T-helper 22 cell (primary cell): ENCODE data around the gene EFEMP1.
"Not testable (repeated sequence)": the region's sequence is repeated elsewhere in the genome, so short reads cannot be mapped to it uniquely, and the experiment has no call there.

Source experiments
- DNase-seq: peaks from one replicate; pipeline ENCODE4 v3.0.0-alpha.2; 2020; ENCODE audit warnings: low read depth

Gene EFEMP1

DNA sequence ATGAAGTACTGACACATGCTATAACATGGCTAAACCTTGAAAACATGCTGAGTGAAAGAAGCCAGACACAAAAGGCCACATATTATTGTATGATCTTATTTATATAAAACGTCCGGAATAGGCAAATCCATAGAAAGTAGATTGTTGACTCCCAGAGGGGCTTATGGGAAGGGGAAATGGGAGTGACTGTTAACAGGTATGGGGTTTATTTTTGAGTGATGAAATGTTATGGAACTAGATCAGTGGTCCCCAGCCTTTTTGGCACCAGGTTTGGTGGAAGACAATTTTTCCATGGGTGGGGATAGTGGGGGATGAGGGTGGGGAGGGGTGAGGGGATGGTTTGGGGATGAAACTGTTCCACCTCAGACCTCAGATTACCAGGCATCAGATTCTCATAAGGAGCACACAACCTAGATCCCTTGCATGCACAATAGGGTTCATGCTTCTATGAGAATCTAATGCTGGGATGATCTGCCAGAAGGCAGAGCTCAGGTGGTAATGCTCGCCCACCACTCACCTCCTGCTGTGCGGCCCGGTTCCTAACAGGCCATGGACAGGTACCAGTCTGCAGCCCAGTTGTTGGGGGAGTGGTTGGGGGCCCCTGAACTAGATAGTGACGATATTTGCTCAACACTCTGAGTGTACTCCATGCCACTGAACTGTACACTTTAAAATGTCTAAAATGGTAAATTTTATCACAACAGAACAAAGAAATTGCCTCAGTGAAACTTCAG is 59.1 kb downstream of the EFEMP1 start:
- no peak for DNase-seq

DNA sequence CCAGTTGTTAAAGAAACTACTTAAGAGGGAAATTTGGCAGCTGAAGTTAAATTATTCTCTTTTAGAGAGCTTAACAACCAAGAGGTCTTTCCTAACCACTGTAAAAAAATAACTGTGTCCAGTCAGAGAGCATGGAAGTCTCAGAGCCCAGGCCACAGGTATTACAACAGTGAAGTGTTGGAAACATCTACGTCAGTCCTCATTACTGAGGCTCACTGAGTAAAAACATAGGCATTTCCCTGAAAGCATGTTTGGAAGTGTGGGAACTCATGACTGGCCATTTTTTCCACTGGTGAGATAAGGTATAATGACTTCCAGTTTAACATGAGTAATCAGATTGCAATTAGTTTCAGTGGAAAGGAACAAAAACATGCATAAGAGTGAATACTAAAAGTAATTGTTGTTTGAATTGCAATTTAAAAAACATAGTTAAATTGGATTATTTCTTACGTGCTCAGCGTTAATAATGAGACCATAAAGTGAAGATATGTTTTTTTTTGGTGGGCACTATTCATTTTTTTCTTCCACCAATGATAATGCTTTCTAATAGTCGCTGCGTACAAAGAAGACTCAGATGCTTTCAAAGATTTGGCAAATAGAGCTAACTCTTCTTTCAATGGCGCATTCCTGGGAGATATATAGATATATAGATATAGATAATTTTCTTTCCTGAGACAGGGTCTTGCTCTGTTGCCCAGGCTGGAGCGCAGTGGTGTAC is 60.8 kb downstream of the EFEMP1 start:
- no peak for DNase-seq

DNA sequence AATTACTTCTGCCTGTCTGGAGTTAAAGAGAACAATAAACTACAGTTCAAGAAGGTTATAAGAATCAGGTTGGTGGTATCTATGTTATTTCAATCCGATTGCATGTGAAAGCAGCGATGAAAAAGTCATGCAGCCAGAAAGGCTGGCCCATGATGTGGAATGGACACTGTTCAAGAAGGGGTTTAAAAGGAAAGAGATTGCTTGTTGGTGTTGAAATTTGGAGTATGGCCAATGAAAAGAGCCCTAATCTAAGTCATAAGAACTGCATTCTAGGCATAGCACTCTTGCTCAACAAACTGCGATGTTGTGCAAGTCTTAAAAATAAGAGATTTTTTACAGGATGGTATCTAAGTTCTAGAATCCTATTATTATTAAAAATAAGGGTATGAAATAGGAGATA is 61.3 kb downstream of the EFEMP1 start:
- DNase-seq = no peak

DNA sequence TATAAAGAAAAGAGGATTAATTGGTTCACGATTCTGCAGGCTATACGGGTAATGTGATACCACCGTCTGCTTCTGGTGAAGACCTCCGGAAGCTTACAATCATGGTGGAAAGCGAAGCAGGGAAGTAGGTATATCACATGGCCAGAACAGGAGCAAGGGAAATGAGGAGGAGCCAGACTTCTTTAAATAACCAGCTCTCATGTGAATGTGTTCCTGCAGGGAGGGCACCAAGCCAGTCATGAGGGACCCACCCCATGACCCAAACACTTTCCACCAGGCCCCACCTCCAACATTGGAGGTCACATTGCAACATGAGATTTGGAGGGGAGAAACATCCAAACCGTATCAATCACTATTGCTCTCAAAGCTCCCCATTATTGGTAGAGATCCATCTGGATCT is 61.8 kb downstream of the EFEMP1 start:
- no peak for DNase-seq

DNA sequence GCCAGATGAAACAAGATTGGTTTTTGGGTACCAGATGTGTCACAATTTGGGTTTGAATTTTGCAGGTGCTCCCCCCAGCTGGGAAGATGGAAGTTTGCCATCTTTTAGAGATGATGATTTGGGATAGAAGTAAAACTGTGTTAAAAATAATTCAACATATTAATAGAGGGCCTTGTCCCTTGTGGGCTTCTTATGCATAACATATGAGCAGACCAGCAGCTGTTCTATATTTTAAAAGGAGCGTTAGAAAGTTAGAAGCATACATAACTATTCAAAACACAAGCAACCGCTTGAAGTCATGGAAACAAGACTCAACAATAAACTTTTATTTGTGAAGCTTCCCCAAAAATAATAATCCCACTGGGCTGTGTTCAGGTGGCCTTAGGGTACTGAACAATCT is 62.8 kb downstream of the EFEMP1 start:
- DNase-seq = no peak

DNA sequence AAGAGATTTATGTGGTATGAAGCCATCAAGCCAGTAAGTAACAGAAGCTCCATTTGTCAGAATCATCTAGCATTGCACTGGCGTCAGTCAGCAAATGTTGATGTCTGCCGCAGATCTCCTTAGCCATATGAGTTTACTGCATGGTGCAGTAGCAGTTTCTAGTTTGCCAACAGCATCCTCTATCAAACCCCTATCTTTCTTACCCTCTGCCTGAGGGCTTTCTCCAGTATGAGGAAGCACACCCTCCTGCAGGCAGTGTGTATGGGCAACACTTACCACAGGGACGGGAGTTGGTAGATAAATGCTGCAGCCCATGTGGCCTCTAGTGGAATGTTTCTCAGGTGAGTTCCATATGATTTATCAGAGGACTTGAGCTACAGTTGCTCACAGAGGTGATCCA is 63.7 kb downstream of the EFEMP1 start:
- DNase-seq = no peak

DNA sequence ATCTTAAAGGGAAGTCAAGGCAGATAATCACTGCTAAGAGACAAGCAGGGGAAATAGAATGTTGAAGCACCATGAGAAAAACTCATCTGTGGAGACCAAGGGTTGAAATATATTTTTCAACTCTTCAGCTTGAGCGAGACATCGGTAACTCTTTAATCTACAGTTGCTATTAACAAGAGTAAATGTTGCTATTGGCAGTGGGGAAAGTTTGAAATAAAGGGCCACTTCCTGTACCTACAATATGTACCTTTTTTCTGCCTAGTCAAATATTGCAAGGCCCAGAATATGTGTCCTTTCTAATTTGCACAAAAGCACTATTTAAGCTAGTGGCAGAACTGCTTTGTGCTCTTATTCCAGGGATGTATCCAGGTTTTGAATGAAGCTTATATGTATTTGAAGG is 65.8 kb downstream of the EFEMP1 start:
- DNase-seq = no peak

DNA sequence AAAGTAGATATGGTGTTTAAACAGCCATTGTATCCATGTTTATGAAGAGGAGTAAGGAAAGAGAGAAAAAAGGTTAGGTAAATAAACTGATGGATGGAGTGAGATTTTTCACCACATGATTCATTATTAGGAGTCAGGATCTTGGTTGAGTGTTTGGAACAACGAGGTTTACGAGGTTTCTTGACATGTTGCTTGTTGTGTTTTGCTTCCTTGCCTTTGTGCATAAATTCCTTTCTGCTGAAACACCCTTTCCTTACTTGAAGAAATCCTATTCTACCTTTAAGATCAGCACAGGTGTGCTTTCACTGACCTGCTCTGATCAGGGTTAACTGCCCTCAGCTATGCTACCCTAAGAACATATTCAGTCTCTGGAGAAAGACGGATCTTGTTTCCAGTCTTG is 66.6 kb downstream of the EFEMP1 start:
- no peak for DNase-seq

DNA sequence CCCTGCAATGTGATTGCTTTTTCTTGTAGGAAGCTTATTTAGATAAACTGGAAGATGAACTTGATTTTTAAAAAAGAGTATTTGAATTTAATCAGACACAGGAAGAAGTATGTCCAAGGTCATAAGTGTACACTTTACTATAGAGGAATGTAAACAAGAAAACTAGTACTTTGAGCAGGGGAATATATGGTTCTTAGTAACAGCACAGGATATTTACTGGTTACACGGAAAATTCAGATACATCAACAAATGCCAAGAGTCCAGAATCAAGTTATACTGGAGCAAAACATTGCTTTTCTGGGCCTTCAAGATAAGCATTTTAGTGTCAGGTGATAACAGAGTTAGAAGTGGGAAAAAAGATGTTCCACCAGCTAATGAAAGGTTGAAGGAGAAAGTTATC is 75.5 kb downstream of the EFEMP1 start:
- DNase-seq = no peak

DNA sequence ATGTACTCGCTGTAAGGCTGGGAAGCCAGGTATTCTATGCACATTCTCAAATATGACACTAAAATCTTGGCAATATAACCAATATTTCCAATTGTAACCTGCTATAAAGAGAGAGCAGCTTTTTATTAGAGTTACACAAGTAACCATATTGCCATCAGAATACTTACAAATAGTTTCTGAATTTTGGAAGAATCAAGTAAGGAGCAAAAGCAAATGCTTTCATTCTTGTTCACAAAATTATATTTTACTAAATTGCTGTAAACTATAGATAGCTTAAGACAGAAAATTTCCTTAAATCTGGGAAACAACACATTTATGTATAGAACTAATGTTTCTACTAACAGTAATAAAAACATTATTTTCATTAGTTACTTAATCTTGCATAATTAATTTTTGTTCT is 77.2 kb downstream of the EFEMP1 start:
- DNase-seq = no peak

DNA sequence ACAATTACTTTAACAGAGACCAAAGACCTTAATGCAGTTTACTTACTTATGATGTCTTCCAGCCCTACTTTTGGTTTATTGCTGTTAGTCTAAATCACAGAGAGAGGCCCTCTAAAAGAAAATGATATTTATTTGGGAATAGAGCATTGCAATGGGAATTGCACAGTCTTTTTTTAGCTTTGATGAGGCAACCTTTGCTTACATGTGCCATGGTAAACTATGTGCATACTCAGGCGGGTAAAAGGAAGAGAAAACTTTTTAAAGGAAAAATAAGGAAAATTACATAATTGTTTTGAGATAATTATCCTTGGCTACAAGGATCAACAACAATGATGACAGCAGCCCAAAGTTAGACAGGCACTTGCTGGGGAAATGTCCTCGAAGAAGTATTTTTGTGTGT is 78.6 kb downstream of the EFEMP1 start:
- no peak for DNase-seq

DNA sequence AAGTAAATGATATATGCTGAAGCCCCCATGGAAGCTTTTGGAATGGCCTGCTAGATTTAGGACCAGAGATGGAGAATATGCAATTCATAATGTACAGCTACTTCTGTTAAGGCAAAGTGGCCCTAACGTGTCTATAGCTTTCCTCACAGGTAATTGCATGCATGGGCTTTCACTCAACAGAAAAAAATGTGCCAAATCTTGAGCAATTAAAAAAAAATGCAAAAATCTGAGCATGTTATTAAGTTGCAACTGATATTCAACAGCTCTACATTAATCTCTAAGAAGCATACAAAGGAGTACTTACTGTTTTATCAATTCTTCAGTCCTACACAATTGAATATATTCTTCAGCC is 79.6 kb downstream of the EFEMP1 start:
- no peak for DNase-seq

DNA sequence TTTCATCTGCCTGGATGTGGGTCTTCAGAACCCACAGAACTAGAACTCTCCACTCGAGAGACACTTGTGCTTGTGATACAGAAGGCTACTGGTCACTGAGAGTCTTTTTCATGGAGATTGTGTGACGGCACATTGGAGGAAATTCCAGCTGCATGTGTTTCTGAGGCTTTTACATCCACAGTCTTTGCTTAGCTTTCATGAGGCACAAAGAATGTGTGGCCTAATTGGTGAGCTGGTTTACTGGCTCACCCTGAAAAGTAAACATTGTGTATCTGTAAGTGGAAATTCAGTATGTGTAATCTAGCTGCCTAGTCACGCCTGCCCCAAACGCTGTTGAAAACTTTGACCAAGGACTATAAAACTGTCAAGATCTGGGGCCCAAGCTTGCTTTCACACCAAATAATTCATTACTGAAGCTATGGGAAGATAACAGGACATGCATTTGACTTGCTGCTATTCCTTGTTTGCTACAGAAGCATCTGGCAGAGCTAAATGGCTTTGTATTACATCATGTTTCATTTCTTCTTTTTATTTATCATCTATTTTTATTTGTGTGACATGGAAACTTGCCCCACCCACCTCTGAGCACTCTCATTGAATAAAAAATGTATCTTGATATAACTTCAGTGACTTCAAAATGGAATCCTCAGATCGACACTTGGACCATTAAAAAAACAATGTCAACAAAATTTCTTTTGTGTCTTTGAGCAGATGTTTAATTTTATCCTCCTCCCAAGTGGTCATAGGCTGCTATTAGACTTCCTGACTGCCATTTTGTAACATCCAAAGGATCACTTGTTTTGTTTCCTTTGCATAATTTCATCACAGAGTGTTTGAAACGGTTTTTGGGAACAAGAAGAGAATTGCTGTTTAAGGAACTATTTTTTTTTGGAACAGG is 80.2 kb downstream of the EFEMP1 start:
- no peak for DNase-seq

DNA sequence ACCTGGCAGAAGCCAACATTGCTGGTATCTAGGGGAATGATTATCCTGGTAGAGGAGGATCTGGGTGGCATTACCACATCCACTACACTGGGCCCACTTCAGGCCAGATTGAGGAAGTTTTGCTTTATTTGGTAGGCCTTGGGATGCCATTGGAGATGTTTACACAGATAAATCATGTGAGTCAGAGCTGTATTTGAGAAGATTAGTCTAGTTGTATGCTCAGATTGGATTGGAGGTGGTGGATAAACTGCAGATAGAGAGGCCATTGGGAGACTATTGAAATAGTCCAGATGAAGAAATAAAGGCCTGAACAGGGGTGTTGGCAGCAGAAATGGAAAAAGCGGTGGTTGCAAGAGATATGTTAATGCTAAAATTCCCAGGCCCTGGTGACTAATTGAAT is 81.5 kb downstream of the EFEMP1 start:
- DNase-seq = no peak

DNA sequence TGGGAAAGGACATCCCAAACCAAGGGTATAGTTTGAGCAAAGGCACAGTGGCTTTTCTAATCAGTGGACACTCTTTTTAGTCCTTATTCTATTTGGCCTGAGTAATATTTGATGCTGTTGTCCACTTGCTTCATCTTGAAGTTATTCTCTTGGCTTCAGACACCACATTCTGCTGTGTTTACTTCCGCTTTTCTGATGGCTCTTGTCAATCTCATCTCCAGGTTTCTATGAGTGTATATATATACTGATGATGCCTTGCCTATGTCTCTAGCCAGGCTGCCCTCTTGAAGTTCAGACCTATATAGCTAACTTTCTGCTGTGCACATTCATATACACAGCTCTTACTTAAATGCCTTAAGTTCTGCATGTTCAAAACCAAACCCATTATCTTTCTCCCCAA is 83.1 kb downstream of the EFEMP1 start:
- DNase-seq = no peak

DNA sequence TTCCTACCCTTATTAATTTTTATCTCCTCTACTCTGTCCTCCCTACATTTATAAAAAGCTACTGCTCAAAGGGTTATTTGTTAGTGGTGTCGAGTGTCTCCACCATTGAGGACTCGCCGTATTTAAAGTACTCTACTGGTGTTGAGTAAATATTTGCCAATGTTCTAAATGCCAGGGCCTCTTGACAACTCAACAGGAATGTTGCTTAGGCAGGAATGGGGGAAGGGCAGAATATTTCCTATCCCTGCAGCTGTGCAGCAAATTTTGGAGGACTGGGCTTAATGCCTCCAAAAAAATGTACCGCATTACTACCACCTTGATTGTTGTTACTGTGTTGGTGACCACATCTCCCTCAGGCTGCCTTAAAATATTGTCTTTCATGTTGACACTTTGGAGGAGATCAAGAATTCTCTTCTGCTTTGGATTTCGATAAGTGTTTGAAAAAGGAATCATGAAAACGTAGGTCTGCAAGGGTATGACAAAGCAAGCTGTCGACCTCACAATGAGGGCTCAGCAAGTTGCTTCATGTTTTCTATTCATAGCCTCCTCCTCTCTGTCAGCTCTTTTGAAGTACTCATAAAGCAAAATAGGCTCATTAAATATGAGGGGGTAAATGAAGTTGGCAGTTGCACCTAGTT is 84.3 kb downstream of the EFEMP1 start:
- DNase-seq = no peak

DNA sequence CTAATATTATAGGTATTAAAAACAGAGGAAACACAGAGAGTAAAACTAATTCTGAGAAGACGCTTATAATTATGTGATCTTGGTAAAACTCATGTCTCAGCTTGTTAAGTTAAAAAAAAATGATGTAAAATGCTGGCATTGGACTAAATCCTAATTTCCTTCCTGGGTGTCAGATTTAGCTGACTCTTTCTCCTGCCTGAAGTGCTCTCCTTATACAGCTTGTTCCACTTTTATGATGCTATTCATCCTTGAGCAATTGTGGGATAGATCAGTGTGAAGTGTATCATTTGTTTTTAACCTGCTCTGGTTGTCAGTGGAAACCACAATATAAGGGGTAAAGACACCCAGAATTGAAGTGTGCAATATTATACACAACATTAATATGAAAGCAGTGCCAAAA is 84.9 kb downstream of the EFEMP1 start:
- no peak for DNase-seq

DNA sequence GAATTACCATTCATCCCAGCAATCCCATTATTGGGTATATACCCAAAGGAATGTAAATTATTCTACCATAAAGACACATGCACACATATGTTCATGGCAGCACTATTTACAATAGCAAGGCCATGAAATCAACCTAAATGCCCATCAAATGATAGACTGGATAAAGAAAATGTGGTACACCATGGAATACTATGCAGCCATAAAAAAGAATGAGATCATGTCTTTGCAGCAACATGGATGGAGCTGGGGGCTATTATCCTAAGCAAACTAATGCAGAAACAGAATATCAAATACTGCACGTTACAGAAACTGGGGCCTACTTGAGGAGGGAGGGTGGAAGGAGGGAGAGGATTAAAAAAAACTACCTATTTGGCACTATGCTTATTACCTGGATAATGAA is 85.5 kb downstream of the EFEMP1 start:
- not testable (repeated sequence) for DNase-seq

DNA sequence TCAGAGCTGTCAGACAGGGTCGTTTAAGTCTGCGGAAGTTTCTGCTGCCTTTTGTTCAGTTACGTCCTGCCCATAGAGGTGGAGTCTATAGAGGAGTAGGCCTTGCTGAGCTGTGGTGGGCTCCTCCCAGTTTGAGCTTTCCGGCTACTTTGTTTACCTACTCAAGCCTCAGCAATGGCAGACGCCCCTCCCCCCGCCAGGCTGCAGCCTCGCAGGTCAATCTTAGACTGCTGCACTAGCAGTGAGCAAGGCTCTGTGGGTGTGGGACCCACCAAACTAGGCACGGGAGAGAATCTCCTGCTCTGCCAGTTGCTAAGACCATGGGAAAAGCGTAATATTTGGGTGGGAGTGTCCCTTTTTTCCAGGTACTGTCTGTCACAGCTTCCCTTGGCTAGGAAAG is 86.5 kb downstream of the EFEMP1 start:
- DNase-seq = no peak

DNA sequence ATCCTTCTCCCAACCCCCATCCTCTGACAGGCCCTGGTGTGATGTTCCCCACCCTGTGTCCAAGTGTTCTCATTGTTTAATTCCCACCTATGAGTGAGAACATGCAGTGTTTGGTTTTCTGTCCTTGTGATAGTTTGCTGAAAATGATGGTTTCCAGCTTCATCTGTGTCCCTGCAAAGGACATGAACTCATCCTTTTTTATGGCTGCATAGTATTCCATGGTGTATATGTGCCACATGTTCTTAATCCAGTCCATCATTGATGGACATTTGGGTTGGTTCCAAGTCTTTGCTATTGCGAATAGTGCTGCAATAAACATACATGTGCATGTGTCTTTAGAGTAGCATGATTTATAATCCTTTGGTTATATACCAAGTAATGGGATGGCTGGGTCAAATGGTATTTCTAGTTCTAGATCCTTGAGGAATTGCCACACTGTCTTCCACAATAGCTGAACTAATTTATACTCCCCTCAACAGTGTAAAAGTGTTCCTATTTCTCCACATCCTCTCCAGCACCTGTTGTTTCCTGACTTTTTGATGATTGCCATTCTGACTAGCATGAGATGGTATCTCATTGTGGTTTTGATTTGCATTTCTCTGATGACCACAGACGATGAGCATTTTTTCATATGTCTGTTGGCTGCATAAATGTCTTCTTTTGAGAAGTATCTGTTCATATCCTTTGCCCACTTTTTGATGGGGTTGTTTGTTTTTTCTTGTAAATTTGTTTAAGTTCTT is 91.7 kb downstream of the EFEMP1 start:
- not testable (repeated sequence) for DNase-seq

DNA sequence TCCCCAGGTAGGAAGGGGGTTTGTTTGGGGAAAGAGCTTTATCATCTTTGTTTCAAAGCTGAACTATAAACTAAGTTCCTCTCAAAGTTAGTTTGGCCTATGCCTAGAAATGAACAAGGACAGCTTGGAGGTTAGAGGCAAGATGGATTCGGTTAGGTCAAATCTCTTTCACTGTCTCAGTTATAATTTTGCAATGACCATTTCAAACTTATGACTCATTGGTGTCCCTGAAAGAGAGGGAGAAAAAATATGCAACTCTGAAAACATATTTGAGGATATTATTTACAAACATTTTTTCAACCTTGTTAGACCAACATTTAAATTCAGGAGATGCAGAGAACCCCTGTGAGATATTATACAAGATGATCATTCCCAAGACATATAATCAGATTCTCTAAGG is 95.7 kb downstream of the EFEMP1 start:
- DNase-seq = no peak

DNA sequence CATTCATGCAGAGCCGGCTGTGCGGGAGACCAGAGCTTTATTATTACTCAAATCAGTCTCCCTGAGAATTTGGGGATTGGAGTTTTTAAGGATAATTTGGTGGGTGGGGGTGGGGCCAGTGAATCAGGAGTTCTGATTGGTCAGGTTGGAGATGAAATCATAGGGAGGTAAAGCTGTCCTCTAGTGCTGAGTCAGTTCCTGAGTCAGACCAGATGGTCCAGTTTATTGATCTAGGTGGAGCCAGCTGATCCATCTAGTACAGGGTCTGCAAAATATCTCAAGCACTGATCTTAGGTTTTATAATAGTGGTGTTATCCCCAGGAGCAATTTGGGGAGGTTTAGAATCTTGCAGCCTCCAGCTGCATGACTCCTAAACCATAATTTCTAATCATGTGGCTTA is 96.2 kb downstream of the EFEMP1 start:
- not testable (repeated sequence) for DNase-seq
